Stimulated activated CD4-positive, alpha-beta T cell treated with anti-CD3 and anti-CD28 coated beads, Interleukin-4, amount 100 ng/mL, for 4 hours (primary cell): ENCODE results near the gene HECA.
"Not testable (repeated sequence)": the region's sequence is repeated elsewhere in the genome, so short reads cannot be mapped to it uniquely, and the experiment has no call there.

Source experiments
- DNase-seq, 2 experiments: peaks; one replicate each; pipeline ENCODE4 v3.0.0-alpha.2; 2020

Gene HECA

GRCh38 chr6:139137706-139138105, 2.8 kb downstream of the HECA start:
- no peak for DNase-seq

GRCh38 chr6:139140854-139141253, 6.0 kb downstream of the HECA start:
- DNase-seq, result not testable (repeated sequence)

GRCh38 chr6:139142262-139142661, 7.4 kb downstream of the HECA start:
- DNase-seq, result no peak

GRCh38 chr6:139143111-139143510, 8.2 kb downstream of the HECA start:
- no peak for DNase-seq

GRCh38 chr6:139144490-139145085, 9.7 kb downstream of the HECA start:
- peak in 1 of 2 experiments; percentile 26 for DNase-seq

- no peak for DNase-seq
Measured at GRCh38 chr6:139145661-139146060, 10.8 kb downstream of the HECA start.

- no peak for DNase-seq
Measured at GRCh38 chr6:139146317-139146726, 11.4 kb downstream of the HECA start.

- DNase-seq, result no peak
Measured at GRCh38 chr6:139147628-139148027, 12.7 kb downstream of the HECA start.

GRCh38 chr6:139148557-139149235, 13.8 kb downstream of the HECA start:
- no peak for DNase-seq

GRCh38 chr6:139149383-139149782, 14.5 kb downstream of the HECA start:
- DNase-seq, result no peak

- DNase-seq, result no peak
Measured at GRCh38 chr6:139150920-139151319, 16.0 kb downstream of the HECA start.

- no peak for DNase-seq
Measured at GRCh38 chr6:139151425-139152087, 16.7 kb downstream of the HECA start.

- no peak for DNase-seq
Measured at GRCh38 chr6:139152088-139152891, 17.4 kb downstream of the HECA start.

GRCh38 chr6:139152892-139153271, 18.0 kb downstream of the HECA start:
- DNase-seq, result no peak

GRCh38 chr6:139153855-139154254, 19.0 kb downstream of the HECA start:
- no peak for DNase-seq

GRCh38 chr6:139154881-139155547, 20.1 kb downstream of the HECA start:
- DNase-seq, result no peak

GRCh38 chr6:139156102-139156501, 21.2 kb downstream of the HECA start:
- DNase-seq, result no peak

GRCh38 chr6:139156551-139156950, 21.7 kb downstream of the HECA start:
- DNase-seq, result no peak

GRCh38 chr6:139157086-139157485, 22.2 kb downstream of the HECA start:
- DNase-seq, result not testable (repeated sequence)

- no peak for DNase-seq
Measured at GRCh38 chr6:139159016-139159415, 24.1 kb downstream of the HECA start.

GRCh38 chr6:139161169-139161568, 26.3 kb downstream of the HECA start:
- DNase-seq, result peak in 1 of 2 experiments; percentile 61

GRCh38 chr6:139161817-139162284, 27.0 kb downstream of the HECA start:
- DNase-seq, result peak; percentile 52 to 79

GRCh38 chr6:139164001-139164400, 29.1 kb downstream of the HECA start:
- peak; percentile 35 to 36 for DNase-seq
